Measurements from ENCODE around the gene COL25A1. TPM values are rescaled to one million over a fixed set of nuclear protein-coding genes. Genes with fewer than 3 reads are reported as not detected.

The COL25A1 gene
- total RNA-seq, 6 donors from 2014 or later = 0.15 to 0.79 (median 0.27) TPM; not detected in 2

DNA sequence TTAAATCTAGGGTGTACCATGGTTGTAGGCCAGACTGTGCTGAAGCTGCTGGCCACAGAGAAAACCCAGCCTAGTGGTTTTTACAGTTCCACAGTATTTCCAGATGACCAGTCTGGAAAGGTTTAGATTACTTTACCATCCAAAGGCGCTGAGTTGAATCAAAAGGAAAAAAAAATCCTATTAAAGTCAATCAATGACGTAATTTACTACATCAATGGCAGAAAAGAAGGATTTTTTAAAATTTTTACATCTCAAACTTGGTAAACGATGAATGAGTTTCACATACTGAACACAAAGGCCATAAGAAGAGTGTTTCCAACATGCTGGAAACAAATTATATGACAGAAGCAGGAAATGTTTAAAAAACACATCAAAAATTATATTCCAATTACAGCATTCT, 409.0 kb downstream of the COL25A1 start:
- ATAC-seq (ENCODE audit: low FRiP score in 2 of 2) = no peak
- TF ChIP-seq POLR2AphosphoS5 (IDR thresholded peaks at IDR 0.05) (no peak), EP300 (IDR thresholded peaks at IDR 0.05) (no peak), POLR2A (IDR thresholded peaks at IDR 0.05) (no peak)
- TF ChIP-seq, protein P1, sequence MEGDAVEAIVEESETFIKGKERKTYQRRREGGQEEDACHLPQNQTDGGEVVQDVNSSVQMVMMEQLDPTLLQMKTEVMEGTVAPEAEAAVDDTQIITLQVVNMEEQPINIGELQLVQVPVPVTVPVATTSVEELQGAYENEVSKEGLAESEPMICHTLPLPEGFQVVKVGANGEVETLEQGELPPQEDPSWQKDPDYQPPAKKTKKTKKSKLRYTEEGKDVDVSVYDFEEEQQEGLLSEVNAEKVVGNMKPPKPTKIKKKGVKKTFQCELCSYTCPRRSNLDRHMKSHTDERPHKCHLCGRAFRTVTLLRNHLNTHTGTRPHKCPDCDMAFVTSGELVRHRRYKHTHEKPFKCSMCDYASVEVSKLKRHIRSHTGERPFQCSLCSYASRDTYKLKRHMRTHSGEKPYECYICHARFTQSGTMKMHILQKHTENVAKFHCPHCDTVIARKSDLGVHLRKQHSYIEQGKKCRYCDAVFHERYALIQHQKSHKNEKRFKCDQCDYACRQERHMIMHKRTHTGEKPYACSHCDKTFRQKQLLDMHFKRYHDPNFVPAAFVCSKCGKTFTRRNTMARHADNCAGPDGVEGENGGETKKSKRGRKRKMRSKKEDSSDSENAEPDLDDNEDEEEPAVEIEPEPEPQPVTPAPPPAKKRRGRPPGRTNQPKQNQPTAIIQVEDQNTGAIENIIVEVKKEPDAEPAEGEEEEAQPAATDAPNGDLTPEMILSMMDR (IDR thresholded peaks at IDR 0.05) = no peak
- Histone ChIP-seq H3K27ac (no peak overlapping the region), H3K4me3 (no peak overlapping the region), H3K4me1 (no peaks in the 10 kb centered on the region), H3K36me3 (no peaks in the 10 kb centered on the region), H3K9me3 (no peaks in the 10 kb centered on the region), H3K27me3 (no peaks in the 10 kb centered on the region)
- DNase-seq = no peak
- WGBS, 2 donors = 89 to 91% methylated on average over 3 of the region's 3 CpGs

DNA sequence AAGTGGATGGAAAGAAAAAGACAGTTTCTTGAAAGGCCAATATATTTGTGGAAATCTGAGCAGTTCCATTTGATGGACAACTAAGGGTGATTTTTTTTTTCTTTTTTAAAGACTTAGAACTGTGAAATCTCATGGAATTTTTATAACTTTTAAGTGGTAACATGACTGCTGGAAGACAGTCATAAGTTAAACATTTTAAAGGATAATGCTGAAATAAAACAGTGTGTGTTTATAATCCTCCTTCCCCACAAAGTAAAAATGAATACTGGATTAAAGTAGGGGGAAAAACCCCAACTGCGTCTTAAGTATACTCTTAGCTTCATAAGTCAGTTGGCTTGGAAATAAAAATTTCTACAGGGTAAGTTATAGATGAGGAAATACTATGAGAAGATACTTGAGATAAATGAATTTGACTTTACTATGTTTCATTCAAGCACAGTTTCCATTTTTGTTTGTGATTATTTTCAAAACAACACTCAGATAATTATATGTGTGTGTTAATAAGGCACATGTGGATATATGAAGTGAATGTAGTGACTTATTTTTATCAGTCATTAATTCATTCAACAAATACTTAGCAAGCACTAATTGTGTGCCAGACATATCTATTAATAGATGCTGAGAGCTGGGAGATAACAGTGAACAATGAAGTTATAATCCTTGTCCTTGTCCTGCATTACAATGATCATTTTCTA, 410.4 kb downstream of the COL25A1 start:
- Histone ChIP-seq H3K27ac (no peak overlapping the region), H3K27me3 (no peaks in the 10 kb centered on the region), H3K4me3 (no peak overlapping the region), H3K9me3 (no peaks in the 10 kb centered on the region), H3K4me1 (no peaks in the 10 kb centered on the region), H3K36me3 (no peaks in the 10 kb centered on the region)
- ATAC-seq (ENCODE audit: low FRiP score in 2 of 2) = no peak
- no peak for DNase-seq
- WGBS, 2 donors = 78 to 83% methylated on average over 1 of the region's 1 CpG
- TF ChIP-seq POLR2A (IDR thresholded peaks at IDR 0.05) = no peak
- TF ChIP-seq, protein P1 (IDR thresholded peaks at IDR 0.05) = no peak
- no peak for TF ChIP-seq POLR2AphosphoS5 (IDR thresholded peaks at IDR 0.05)
- TF ChIP-seq EP300 (IDR thresholded peaks at IDR 0.05) = no peak

- ATAC-seq (ENCODE audit: low FRiP score in 2 of 2) (no peak), DNase-seq (no peak)
- H3K4me3 ChIP-seq = no peak overlapping the region
- H3K9me3 ChIP-seq = no peaks in the 10 kb centered on the region
- TF ChIP-seq POLR2AphosphoS5 (IDR thresholded peaks at IDR 0.05) (no peak), POLR2A (IDR thresholded peaks at IDR 0.05) (no peak), EP300 (IDR thresholded peaks at IDR 0.05) (no peak)
- TF ChIP-seq, protein P1 (IDR thresholded peaks at IDR 0.05) = no peak
- H3K36me3 ChIP-seq = no peaks in the 10 kb centered on the region
- H3K4me1 ChIP-seq = no peaks in the 10 kb centered on the region
- no peaks in the 10 kb centered on the region for H3K27me3 ChIP-seq
- WGBS, 2 donors = 33 to 35% methylated on average over 2 of the region's 2 CpGs
- H3K27ac ChIP-seq = no peak overlapping the region
Measured at GRCh38 chr4:108890484-108890881, 412.0 kb downstream of the COL25A1 start.

- Histone ChIP-seq H3K27me3 (no peaks in the 10 kb centered on the region), H3K27ac (no peak overlapping the region), H3K9me3 (no peaks in the 10 kb centered on the region), H3K4me1 (no peaks in the 10 kb centered on the region), H3K36me3 (no peaks in the 10 kb centered on the region), H3K4me3 (no peak overlapping the region)
- no peak for ATAC-seq (ENCODE audit: low FRiP score in 2 of 2)
- 46 to 50% methylated on average over 8 of the region's 8 CpGs for WGBS, 2 donors
- no peak for DNase-seq
- TF ChIP-seq EP300 (IDR thresholded peaks at IDR 0.05) = no peak
- TF ChIP-seq, protein P1 (IDR thresholded peaks at IDR 0.05) = no peak
- no peak for TF ChIP-seq POLR2AphosphoS5 (IDR thresholded peaks at IDR 0.05)
- TF ChIP-seq POLR2A (IDR thresholded peaks at IDR 0.05) = no peak
Measured at GRCh38 chr4:108889696-108890483, 412.6 kb downstream of the COL25A1 start.

All from upper lobe of left lung (tissue), 6 donors.